Thymus (tissue), 11 donors: ENCODE measurements around the gene PDCD4. TPM values are rescaled to one million over a fixed set of nuclear protein-coding genes. Genes with fewer than 3 reads are reported as not detected.

ENCODE experiments used
- DNase-seq, 9 donors: peaks; one replicate each; pipeline ENCODE4 v3.0.0-alpha.2; 2013; ENCODE audit warnings: low spot score in 9 of 9, low read depth in 6 of 9, missing footprints in 1 of 9
- H3K27ac ChIP-seq, 2 donors: one replicate each; pipeline ENCODE4 v1.5.1; 2013; ENCODE audit warnings: control low read depth in 1 of 2, low read depth in 1 of 2, low read length in 1 of 2, mild to moderate bottlenecking in 1 of 2, moderate library complexity in 1 of 2
- H3K27me3 ChIP-seq, 2 donors: one replicate each; pipeline ENCODE4 v1.5.1; 2013; ENCODE audit warnings: low read length in 1 of 2; ENCODE audit not compliant: control insufficient read depth in 2 of 2, insufficient read depth in 1 of 2
- H3K36me3 ChIP-seq, 2 donors: one replicate each; pipeline ENCODE4 v1.5.1; 2013; ENCODE audit warnings: low read length in 1 of 2, mild to moderate bottlenecking in 1 of 2, moderate library complexity in 1 of 2; ENCODE audit not compliant: control insufficient read depth in 2 of 2, insufficient read depth in 2 of 2
- H3K4me1 ChIP-seq, 2 donors: one replicate each; pipeline ENCODE4 v1.5.1; 2013; ENCODE audit warnings: low read length in 2 of 2; ENCODE audit not compliant: control insufficient read depth in 2 of 2, insufficient read depth in 2 of 2
- H3K4me3 ChIP-seq, 2 donors: one replicate each; pipeline ENCODE4 v1.5.1; 2013; ENCODE audit warnings: low read length in 2 of 2, control low read depth in 1 of 2, mild to moderate bottlenecking in 1 of 2
- H3K9me3 ChIP-seq, 2 donors: one replicate each; pipeline ENCODE4 v1.5.1; 2013; ENCODE audit warnings: low read length in 1 of 2, mild to moderate bottlenecking in 1 of 2; ENCODE audit not compliant: control insufficient read depth in 2 of 2, insufficient read depth in 1 of 2
- WGBS: extraction: QIAGEN DNeasy Blood & Tissue Kit; methylation state at CpG from one replicate; pipeline ENCODE4 v1.1.7; 2013; 5-methylcytosine and 5-hydroxymethylcytosine counted together
- polyA plus RNA-seq: library from polyadenylated mRNA; stranded (reverse); fragments of 200-250 nt; gene quantifications from one replicate; pipeline ENCODE4 v1.2.3, GENCODE V29; 2013
- total RNA-seq: library from RNA; stranded (reverse); fragments of 120-200 nt; gene quantifications from one replicate; pipeline ENCODE4 v1.2.4, GENCODE V29; 2013
- donor health status: healthy.

PDCD4 gene
- total and polyA plus RNA-seq, 2 donors, result 113 to 260 TPM

DNA sequence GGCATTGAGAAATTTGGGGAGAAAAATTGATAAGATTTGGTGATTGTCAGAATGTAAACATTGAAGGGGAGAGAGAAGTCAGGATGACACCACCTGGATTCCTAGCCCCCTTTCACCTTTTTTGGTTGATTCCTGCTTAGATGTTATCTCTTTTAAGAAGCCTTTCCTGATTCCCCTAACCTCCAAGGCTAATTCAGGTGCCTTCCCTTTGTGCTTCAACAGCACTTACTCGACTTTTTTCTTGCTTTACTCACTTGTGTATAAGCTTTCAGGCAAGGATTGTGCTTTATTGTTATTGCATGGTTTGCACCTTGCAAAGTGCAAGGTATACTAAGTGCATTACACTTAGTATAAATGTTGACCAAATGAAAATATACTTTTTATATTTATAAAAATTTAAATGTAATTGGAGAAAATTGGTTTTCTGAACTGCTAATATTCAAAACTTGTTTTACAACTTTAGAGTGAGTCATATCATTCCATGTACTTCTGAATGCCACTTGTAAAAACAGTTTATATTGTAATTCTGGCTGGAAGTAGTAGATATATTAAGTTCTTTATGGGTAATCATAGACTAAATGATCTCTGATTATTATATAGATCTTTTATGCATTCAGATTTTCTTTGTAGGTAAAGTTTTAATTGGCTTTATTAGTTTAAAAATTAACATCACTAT, 60.9 kb downstream of the PDCD4 start:
- Histone ChIP-seq H3K4me3 (no peak overlapping the region), H3K27me3 (no peaks in the 10 kb centered on the region), H3K4me1 (no peaks in the 10 kb centered on the region), H3K27ac (no peak overlapping the region), H3K9me3 (no peaks in the 10 kb centered on the region), H3K36me3 (peaks cover 0 to 4% of the 10 kb centered on the region in 2 donors)
- 87% methylated on average over 1 of the region's 1 CpG for WGBS
- no peak for DNase-seq

DNA sequence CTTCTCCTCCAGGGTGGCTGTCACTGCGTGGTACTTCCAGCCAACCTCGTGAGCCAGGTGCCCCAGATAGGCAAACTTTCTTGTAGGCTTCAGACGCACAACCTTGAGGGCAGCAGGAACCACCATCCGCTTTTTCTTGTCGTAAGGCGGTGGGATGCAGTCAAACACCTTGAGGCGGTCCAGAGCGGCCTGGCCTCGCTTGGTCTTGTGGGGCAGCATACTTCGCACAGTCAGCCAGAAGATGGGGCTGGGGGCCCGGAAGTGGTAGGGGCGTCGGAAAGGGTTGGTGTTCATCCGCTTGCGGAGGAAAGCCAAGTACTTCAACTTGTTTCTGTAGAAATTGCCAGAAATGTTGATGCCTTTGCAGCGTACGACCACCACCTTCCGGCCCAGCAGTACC, 65.0 kb downstream of the PDCD4 start:
- DNase-seq, result no peak
- 98% methylated on average over 18 of the region's 18 CpGs for WGBS
- Histone ChIP-seq H3K9me3 (no peaks in the 10 kb centered on the region), H3K4me1 (no peaks in the 10 kb centered on the region), H3K4me3 (no peak overlapping the region), H3K27me3 (no peaks in the 10 kb centered on the region), H3K36me3 (peaks cover 4% of the 10 kb centered on the region in 2 donors), H3K27ac (no peak overlapping the region)

DNA sequence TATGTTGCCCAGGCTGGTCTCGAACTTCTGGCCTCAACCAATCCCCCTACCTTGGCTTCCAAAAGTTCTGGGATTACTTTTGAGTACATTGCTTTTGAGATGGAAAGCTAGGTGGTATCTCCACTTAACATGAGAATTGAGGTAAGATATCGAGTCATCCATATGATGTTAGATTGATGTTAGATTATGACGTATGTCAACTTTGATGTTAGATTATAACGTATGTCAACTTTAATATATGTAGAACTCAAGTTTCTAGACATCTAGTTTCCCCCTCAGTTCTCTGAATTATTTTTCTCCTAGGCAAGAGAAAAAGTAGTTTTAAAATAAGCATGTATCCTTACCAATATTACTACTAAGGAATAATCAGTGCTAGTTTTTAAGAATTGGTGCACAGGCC, 67.7 kb downstream of the PDCD4 start:
- WGBS, result 97% methylated on average over 4 of the region's 4 CpGs
- DNase-seq, result no peak
- peaks cover 4% of the 10 kb centered on the region in 2 donors for H3K36me3 ChIP-seq
- H3K4me3 ChIP-seq, result no peak overlapping the region
- H3K9me3 ChIP-seq, result no peaks in the 10 kb centered on the region
- H3K27me3 ChIP-seq, result no peaks in the 10 kb centered on the region
- H3K27ac ChIP-seq, result no peak overlapping the region
- H3K4me1 ChIP-seq, result no peaks in the 10 kb centered on the region

- WGBS, result 99% methylated on average over 5 of the region's 5 CpGs
- H3K27me3 ChIP-seq, result no peaks in the 10 kb centered on the region
- H3K4me1 ChIP-seq, result no peaks in the 10 kb centered on the region
These were observed 73.2 kb downstream of the PDCD4 start for GRCh38 chr10:110944792-110945396.

DNA sequence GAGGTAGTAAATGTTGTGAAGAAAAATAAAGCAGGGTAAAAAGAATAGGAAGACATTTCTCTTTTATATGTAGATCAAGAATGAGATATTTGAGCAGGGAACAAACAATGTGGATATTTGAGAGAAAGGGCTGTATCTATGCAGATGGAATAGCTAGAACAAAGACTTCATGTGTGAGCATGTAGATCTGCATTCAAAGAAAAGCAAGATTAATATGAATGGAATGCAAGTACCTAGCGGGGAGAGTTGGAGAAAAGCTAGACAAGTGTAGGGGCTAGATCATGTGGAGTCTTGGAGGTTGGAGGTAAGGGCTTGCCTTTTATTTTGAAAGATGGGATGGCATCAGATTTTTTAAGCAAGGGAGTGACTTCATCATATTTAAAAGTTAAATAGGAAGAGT, 74.8 kb downstream of the PDCD4 start:
- no peaks in the 10 kb centered on the region for H3K27me3 ChIP-seq
- H3K4me1 ChIP-seq, result no peaks in the 10 kb centered on the region
- 97% methylated on average over 1 of the region's 1 CpG for WGBS
- no peaks in the 10 kb centered on the region for H3K9me3 ChIP-seq
- peaks cover 4 to 6% of the 10 kb centered on the region in 2 donors for H3K36me3 ChIP-seq
- no peak overlapping the region for H3K27ac ChIP-seq
- no peak for DNase-seq
- H3K4me3 ChIP-seq, result no peak overlapping the region

More at GRCh38 chr10:110944792-110945396, 73.2 kb downstream of the PDCD4 start:
- H3K9me3 ChIP-seq, result no peaks in the 10 kb centered on the region
- peaks cover 4 to 9% of the 10 kb centered on the region in 2 donors for H3K36me3 ChIP-seq
- DNase-seq, result no peak
- no peak overlapping the region for H3K4me3 ChIP-seq
- no peak overlapping the region for H3K27ac ChIP-seq

DNA sequence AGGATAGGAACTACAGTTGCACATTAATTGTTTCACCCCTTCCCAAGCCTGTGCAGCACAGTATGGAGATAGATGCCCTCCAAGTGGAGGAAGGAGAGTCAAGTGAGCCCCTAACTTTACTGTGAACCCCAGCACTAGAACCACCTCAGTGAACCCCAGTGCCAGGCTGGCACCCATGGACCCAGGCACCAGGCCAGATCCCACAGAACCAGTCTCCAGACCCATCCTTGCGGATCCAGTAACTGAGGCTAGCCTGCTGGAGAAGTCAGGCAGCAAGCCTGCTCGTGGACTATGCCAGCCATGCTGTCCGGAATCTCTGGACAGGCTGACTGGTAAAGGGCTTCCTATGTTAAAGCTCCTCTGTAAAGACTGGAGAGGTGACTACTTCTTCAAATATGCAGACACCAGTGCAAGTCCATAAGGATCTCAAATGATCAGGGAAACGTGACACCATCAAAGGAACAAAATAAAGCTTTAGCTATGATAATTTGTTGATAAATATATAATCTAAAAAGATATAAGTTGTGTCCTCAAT, 75.4 kb downstream of the PDCD4 start:
- 81% methylated on average over 4 of the region's 4 CpGs for WGBS
- Histone ChIP-seq H3K4me3 (no peak overlapping the region), H3K9me3 (no peaks in the 10 kb centered on the region), H3K27ac (no peak overlapping the region), H3K4me1 (no peaks in the 10 kb centered on the region), H3K36me3 (peaks cover 4 to 6% of the 10 kb centered on the region in 2 donors), H3K27me3 (no peaks in the 10 kb centered on the region)
- no peak for DNase-seq

Other genes with a start within 250 kb of the PDCD4 start
- gene RBM20, start 227.6 kb upstream of the PDCD4 start, total RNA-seq, result 1.6 TPM
- 3.8 TPM for gene RBM20, start 227.6 kb upstream of the PDCD4 start, polyA plus RNA-seq
- gene BBIP1, start 47.3 kb downstream of the PDCD4 start, total RNA-seq, result 25.2 TPM
- gene BBIP1, start 47.3 kb downstream of the PDCD4 start, polyA plus RNA-seq, result 43.4 TPM
- gene SHOC2, start 47.7 kb downstream of the PDCD4 start, total RNA-seq, result 33.9 TPM
- gene SHOC2, start 47.7 kb downstream of the PDCD4 start, polyA plus RNA-seq, result 31.0 TPM
- gene ADRA2A, start 205.1 kb downstream of the PDCD4 start, total RNA-seq, result 0.09 TPM
- gene ADRA2A, start 205.1 kb downstream of the PDCD4 start, polyA plus RNA-seq, result 0.80 TPM